ENCODE data around the gene SLC37A2. TPM values are rescaled to one million over a fixed set of nuclear protein-coding genes. Genes with fewer than 3 reads are reported as not detected.
"Not testable (repeated sequence)": the region's sequence is repeated elsewhere in the genome, so short reads cannot be mapped to it uniquely, and the experiment has no call there.

Gene SLC37A2
- total and polyA plus RNA-seq, 7 donors: 1.2 to 14.1 (median 5.8) TPM

DNA sequence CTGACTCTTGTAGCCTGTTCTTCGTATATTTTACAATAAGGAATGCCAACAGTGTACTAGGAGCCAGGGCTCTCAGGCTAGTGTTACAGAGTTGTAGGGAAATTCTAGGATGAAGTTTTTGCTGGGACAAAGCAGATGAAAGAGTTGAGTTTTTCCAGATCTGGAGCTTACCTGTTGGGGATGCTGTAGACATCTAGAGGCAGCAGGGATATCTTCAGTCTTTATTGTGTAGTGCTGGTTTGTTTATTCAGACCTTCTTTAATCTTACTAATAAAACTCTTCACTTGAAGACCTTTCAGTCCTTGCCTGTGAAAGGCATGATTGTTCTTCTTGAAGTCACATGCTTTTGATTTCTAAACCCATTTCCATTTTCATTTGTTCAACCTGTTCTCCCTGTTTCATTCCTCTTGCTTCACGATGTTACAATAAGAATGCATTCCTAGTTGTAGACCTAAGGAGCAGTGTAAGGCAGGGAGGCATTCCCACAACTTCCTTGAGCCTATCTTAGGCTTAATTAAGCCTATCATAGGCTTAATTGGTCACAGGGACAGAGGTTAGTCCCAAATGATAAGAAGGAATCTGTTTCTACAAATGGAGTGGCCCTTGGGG lies 7.9 kb upstream of the SLC37A2 start:
- no peaks in the 10 kb centered on the region for H3K36me3 ChIP-seq
- H3K27me3 ChIP-seq: no peaks in the 10 kb centered on the region
- 41 to 70% methylated on average over 2 of the region's 2 CpGs for WGBS, 2 donors
- H3K4me3 ChIP-seq: no peak overlapping the region
- H3K9me3 ChIP-seq: no peaks in the 10 kb centered on the region
- intact Hi-C loops (cut with DNase I): no loop called here
- no peaks in the 10 kb centered on the region for H3K4me1 ChIP-seq
- no peak for DNase-seq
- TF ChIP-seq EP300 (IDR thresholded peaks at IDR 0.05) (no peak), POLR2AphosphoS5 (IDR thresholded peaks at IDR 0.05) (no peak), POLR2A (IDR thresholded peaks at IDR 0.05) (no peak)
- TF ChIP-seq, protein P1, sequence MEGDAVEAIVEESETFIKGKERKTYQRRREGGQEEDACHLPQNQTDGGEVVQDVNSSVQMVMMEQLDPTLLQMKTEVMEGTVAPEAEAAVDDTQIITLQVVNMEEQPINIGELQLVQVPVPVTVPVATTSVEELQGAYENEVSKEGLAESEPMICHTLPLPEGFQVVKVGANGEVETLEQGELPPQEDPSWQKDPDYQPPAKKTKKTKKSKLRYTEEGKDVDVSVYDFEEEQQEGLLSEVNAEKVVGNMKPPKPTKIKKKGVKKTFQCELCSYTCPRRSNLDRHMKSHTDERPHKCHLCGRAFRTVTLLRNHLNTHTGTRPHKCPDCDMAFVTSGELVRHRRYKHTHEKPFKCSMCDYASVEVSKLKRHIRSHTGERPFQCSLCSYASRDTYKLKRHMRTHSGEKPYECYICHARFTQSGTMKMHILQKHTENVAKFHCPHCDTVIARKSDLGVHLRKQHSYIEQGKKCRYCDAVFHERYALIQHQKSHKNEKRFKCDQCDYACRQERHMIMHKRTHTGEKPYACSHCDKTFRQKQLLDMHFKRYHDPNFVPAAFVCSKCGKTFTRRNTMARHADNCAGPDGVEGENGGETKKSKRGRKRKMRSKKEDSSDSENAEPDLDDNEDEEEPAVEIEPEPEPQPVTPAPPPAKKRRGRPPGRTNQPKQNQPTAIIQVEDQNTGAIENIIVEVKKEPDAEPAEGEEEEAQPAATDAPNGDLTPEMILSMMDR (IDR thresholded peaks at IDR 0.05): no peak
- H3K27ac ChIP-seq: no peak overlapping the region

DNA sequence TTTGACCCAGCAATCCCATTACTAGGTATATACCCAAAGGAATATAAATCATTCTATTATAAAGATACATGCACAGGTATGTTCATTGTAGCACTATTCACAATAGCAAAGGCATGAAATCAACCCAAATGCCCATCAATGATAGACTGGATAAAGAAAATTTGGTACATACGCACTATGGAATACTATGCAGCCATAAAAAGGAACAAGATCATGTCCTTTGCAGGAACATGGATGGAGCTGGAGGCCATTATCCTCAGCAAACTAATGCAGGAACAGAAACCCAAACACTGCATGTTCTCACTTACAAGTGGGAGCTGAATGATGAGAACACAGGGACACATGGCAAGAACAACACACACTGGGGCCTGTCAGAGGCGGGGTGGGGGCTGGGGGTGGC lies 7.0 kb upstream of the SLC37A2 start:
- H3K9me3 ChIP-seq, DNase-seq: not testable (repeated sequence)
- WGBS, 2 donors: 98% methylated on average over 2 of the region's 2 CpGs

DNA sequence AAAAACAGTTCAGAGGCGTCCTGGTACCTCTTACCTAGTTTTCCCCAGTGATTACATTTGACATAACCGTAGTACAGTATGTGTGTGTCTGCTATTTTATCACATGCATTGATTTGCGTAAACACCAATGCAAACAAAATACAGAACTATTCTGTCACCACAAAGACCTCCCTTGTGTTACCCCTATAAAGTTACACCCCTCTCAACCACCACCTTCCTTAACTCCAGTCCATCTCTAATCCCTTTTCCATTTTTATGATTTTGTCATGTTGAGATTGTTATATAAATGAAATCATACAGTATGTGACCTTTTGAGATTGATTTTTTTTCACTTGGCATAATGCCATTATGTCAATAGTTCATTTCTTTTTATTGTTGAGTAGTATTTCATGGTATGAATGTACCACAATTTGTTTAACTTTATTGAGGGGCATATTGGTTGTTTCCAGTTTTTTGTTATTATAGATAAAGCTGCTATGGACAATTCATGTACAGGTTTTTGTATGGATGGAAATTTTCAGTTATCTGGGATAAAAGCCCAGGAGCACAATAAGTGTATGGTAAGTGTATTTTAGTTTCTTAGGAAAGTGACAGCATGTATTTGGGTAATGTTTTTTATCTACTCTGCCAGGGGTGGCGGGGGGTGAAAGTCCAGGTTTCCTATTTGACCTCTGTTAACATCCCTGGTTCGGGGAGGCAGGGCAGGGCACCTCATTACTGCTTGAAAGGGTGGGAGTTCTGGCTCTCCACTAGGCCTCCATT lies 6.0 kb upstream of the SLC37A2 start:
- no peaks in the 10 kb centered on the region for H3K36me3 ChIP-seq
- H3K27ac ChIP-seq: no peak overlapping the region
- H3K4me3 ChIP-seq: no peak overlapping the region
- intact Hi-C loops (cut with DNase I): no loop called here
- WGBS, 2 donors: 31 to 71% methylated on average over 5 of the region's 5 CpGs
- no peak for DNase-seq
- H3K4me1 ChIP-seq: no peaks in the 10 kb centered on the region
- TF ChIP-seq POLR2AphosphoS5 (IDR thresholded peaks at IDR 0.05): no peak
- no peak for TF ChIP-seq EP300 (IDR thresholded peaks at IDR 0.05)
- TF ChIP-seq, protein P1 (IDR thresholded peaks at IDR 0.05): no peak
- H3K9me3 ChIP-seq: no peaks in the 10 kb centered on the region
- no peaks in the 10 kb centered on the region for H3K27me3 ChIP-seq

More for the DNA sequence above, 7.0 kb upstream of the SLC37A2 start:
- H3K4me3 ChIP-seq; H3K27me3 ChIP-seq; H3K27ac ChIP-seq; intact Hi-C loops (cut with DNase I); H3K4me1 ChIP-seq; H3K36me3 ChIP-seq: not testable (repeated sequence)

DNA sequence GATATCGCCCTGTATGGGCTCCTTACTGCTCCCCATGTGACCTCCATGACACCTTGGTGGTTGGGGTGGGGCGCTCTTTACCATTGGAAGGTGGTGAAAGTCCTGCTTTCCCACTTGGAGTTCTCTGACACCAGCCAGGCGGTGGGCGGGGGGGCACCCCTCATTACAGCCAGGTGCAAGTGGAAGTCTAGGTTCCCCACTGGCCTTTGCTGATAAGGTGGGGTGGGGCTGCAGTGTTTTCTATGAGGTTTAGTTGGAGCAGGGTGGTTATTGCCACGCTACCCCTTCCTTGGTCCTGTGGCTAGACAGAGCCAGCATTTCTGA lies 5.5 kb upstream of the SLC37A2 start:
- no peak for TF ChIP-seq POLR2A (IDR thresholded peaks at IDR 0.05)
- TF ChIP-seq EP300 (IDR thresholded peaks at IDR 0.05): no peak
- TF ChIP-seq, protein P1 (IDR thresholded peaks at IDR 0.05): no peak
- no peak for TF ChIP-seq POLR2AphosphoS5 (IDR thresholded peaks at IDR 0.05)
- peaks cover 0 to 3% (median 0%) of the 10 kb centered on the region in 4 donors for H3K4me1 ChIP-seq
- no peak overlapping the region for H3K4me3 ChIP-seq
- no peak for DNase-seq
- H3K27me3 ChIP-seq: no peaks in the 10 kb centered on the region
- intact Hi-C loops (cut with DNase I): no loop called here
- no peaks in the 10 kb centered on the region for H3K9me3 ChIP-seq
- no peaks in the 10 kb centered on the region for H3K36me3 ChIP-seq
- WGBS, 2 donors: 72 to 92% methylated on average over 5 of the region's 5 CpGs
- no peak overlapping the region for H3K27ac ChIP-seq

DNA sequence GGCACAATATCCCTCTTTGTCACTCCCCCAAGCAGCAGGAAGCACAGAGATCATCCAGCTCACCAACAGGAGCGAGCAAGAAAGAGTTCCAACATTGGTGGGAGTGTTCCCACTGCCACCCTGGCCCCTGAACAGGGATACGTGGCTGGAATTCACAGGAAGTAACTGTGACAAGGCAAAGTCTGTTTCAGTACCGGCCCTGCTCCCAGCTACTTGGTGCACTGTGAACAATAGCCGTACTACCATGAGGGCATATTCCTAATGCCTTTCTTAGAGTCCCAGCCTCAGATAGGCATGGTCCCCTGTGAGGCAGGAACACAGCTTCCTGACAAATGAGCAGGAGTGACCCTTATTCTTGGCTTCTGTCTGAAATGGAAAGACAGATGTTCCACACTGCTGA lies 1.8 kb upstream of the SLC37A2 start:
- H3K27me3 ChIP-seq: no peaks in the 10 kb centered on the region
- intact Hi-C loops (cut with DNase I): no loop called here
- H3K27ac ChIP-seq: no peak overlapping the region
- WGBS, 2 donors: 80 to 82% methylated on average over 4 of the region's 4 CpGs
- no peak for DNase-seq
- H3K4me1 ChIP-seq: peaks cover 0 to 12% (median 8%) of the 10 kb centered on the region in 4 donors
- TF ChIP-seq POLR2AphosphoS5 (IDR thresholded peaks at IDR 0.05): no peak
- TF ChIP-seq, protein P1 (IDR thresholded peaks at IDR 0.05): no peak
- TF ChIP-seq EP300 (IDR thresholded peaks at IDR 0.05): no peak
- TF ChIP-seq POLR2A (IDR thresholded peaks at IDR 0.05): no peak
- no peaks in the 10 kb centered on the region for H3K9me3 ChIP-seq
- no peaks in the 10 kb centered on the region for H3K36me3 ChIP-seq
- H3K4me3 ChIP-seq: no peak overlapping the region
